ENCODE data around the gene DSCAML1. TPM values are rescaled to one million over a fixed set of nuclear protein-coding genes. Genes with fewer than 3 reads are reported as not detected.

Gene DSCAML1
- total and polyA plus RNA-seq, 3 donors from 2014 or later, result 1.6 to 6.1 (median 3.0) TPM

- Histone ChIP-seq H3K27me3 (no peaks in the 10 kb centered on the region), H3K36me3 (ENCODE audit: low read depth, missing control alignments) (no peaks in the 10 kb centered on the region), H3K9me3 (no peaks in the 10 kb centered on the region), H3K4me3 (peak overlapping the region in 1 of 2 donors; percentile 41), H3K27ac (no peak overlapping the region), H3K4me1 (peaks cover 11% of the 10 kb centered on the region)
- TF ChIP-seq POLR2A (IDR thresholded peaks at IDR 0.05) (no peak), CTCF (IDR thresholded peaks at IDR 0.05) (no peak)
- intact Hi-C loops (cut with DNase I; ENCODE audit: low total_unique reads), result no loop called here
- 12 to 18% methylated on average over 29 to 51 of the region's 53 CpGs for WGBS, 2 donors
- no peak for DNase-seq
Observed at GRCh38 chr11:117795638-117796455, 1.2 kb downstream of the DSCAML1 start.

GRCh38 chr11:117794772-117795629 lies 2.0 kb downstream of the DSCAML1 start:
- H3K27ac ChIP-seq, result no peak overlapping the region
- 51 to 60% methylated on average over 21 to 29 of the region's 29 CpGs for WGBS, 2 donors
- no peaks in the 10 kb centered on the region for H3K27me3 ChIP-seq

DNA sequence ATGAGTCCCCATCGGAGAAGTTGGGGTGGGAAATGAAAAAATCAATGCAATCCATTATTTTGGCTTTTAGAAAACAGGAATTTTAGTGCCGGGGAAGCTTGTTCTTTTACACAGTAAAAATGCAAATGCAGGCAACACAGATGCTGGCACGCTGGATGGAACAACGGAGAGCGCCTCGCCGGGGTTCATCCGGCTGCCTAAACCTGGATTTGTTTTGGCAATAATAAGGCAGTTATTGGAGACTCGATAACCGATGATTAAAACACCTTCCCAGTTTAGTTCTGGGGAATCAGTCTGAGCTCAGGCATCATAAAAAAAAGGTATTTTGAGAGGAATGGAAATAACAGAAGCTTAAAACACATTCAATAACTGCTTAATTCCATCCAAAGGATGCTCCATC lies 2.9 kb downstream of the DSCAML1 start:
- intact Hi-C loops (cut with DNase I; ENCODE audit: low total_unique reads), result no loop called here
- Histone ChIP-seq H3K27me3 (no peaks in the 10 kb centered on the region), H3K4me3 (no peak overlapping the region), H3K27ac (no peak overlapping the region), H3K4me1 (peaks cover 11% of the 10 kb centered on the region), H3K9me3 (no peaks in the 10 kb centered on the region), H3K36me3 (ENCODE audit: low read depth, missing control alignments) (no peaks in the 10 kb centered on the region)
- TF ChIP-seq POLR2A (IDR thresholded peaks at IDR 0.05) (no peak), CTCF (IDR thresholded peaks at IDR 0.05) (no peak)
- no peak for DNase-seq
- 67 to 83% methylated on average over 10 of the region's 10 CpGs for WGBS, 2 donors

More at GRCh38 chr11:117794772-117795629, 2.0 kb downstream of the DSCAML1 start:
- DNase-seq, result no peak
- H3K9me3 ChIP-seq, result no peaks in the 10 kb centered on the region
- TF ChIP-seq POLR2A (IDR thresholded peaks at IDR 0.05), result no peak
- TF ChIP-seq CTCF (IDR thresholded peaks at IDR 0.05), result no peak
- intact Hi-C loops (cut with DNase I; ENCODE audit: low total_unique reads), result no loop called here
- H3K4me3 ChIP-seq, result no peak overlapping the region
- peaks cover 11% of the 10 kb centered on the region for H3K4me1 ChIP-seq
- H3K36me3 ChIP-seq (ENCODE audit: low read depth, missing control alignments), result no peaks in the 10 kb centered on the region

GRCh38 chr11:117793583-117793982 lies 3.4 kb downstream of the DSCAML1 start:
- H3K4me3 ChIP-seq, result no peak overlapping the region
- TF ChIP-seq CTCF (IDR thresholded peaks at IDR 0.05), result no peak
- TF ChIP-seq POLR2A (IDR thresholded peaks at IDR 0.05), result no peak
- peaks cover 11% of the 10 kb centered on the region for H3K4me1 ChIP-seq
- no peaks in the 10 kb centered on the region for H3K36me3 ChIP-seq (ENCODE audit: low read depth, missing control alignments)
- no peak overlapping the region for H3K27ac ChIP-seq
- H3K27me3 ChIP-seq, result no peaks in the 10 kb centered on the region
- H3K9me3 ChIP-seq, result no peaks in the 10 kb centered on the region
- intact Hi-C loops (cut with DNase I; ENCODE audit: low total_unique reads), result no loop called here
- WGBS, 2 donors, result 85 to 94% methylated on average over 9 of the region's 9 CpGs
- DNase-seq, result no peak

Measured in testis (tissue), 3 donors.